ENCODE measurements around the gene PMEPA1. TPM values are rescaled to one million over a fixed set of nuclear protein-coding genes. Genes with fewer than 3 reads are reported as not detected.

Gene PMEPA1
- total RNA-seq, 4 donors from 2014 or later = 9.6 to 47.5 (median 18.9) TPM

DNA sequence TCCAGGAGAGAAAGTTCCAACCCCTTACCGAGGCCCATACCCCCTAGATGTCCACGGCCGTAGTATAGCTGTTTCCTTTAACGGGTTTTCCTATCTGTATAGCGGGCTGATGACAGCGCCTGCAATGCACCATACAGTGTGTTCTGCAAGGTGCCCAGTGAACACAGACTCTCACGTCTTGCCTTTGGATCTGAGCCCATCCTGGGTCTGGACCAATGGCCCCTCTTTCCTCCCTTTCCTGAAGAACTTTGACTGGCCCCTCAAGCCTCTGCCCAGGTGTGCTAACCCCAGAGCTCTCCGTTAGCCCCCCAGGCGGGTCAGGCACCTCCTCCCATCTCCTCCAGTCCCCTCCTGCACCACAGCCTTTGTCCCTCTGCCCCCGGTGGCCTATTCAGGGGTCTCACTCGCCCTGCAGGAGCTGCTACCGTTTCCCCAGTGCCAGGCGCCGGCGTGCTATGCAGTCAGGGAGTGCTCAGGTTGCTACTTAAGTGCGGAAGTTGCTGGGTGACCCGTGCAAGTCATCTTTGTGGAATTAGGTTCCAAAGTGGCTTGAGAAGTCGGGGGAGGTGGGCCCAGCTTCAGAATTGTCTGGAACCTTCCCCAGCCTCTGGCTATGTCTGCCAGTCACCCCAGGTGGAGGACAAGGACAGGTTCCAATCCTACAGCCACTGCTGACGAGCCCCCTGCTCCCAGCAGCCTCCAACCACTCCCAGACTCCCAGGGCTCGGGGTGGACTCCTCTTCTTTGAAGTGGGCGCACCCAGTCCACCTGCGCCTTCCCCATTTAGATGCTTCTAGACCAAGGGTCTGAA is 54.6 kb downstream of the PMEPA1 start:
- 82% methylated on average over 9 of the region's 22 CpGs; no CpG with 5 or more reads in 1 of the 2 donors for WGBS, 2 donors (ENCODE audit: low coverage in 1 of 2)
- peaks cover 0 to 73% of the 10 kb centered on the region in 2 donors for H3K36me3 ChIP-seq
- H3K4me1 ChIP-seq = peaks cover 0 to 22% (median 0%) of the 10 kb centered on the region in 3 donors
- peak overlapping the region in 1 of 4 donors; percentile 33 for H3K27ac ChIP-seq
- no peak for ATAC-seq
- no peak for TF ChIP-seq POLR2AphosphoS5 (IDR thresholded peaks at IDR 0.05)
- no peak for TF ChIP-seq POLR2A (IDR thresholded peaks at IDR 0.05)
- TF ChIP-seq, protein P1, sequence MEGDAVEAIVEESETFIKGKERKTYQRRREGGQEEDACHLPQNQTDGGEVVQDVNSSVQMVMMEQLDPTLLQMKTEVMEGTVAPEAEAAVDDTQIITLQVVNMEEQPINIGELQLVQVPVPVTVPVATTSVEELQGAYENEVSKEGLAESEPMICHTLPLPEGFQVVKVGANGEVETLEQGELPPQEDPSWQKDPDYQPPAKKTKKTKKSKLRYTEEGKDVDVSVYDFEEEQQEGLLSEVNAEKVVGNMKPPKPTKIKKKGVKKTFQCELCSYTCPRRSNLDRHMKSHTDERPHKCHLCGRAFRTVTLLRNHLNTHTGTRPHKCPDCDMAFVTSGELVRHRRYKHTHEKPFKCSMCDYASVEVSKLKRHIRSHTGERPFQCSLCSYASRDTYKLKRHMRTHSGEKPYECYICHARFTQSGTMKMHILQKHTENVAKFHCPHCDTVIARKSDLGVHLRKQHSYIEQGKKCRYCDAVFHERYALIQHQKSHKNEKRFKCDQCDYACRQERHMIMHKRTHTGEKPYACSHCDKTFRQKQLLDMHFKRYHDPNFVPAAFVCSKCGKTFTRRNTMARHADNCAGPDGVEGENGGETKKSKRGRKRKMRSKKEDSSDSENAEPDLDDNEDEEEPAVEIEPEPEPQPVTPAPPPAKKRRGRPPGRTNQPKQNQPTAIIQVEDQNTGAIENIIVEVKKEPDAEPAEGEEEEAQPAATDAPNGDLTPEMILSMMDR (IDR thresholded peaks at IDR 0.05) = no peak
- no peaks in the 10 kb centered on the region for H3K27me3 ChIP-seq
- H3K4me3 ChIP-seq = no peak overlapping the region
- no peaks in the 10 kb centered on the region for H3K9me3 ChIP-seq

DNA sequence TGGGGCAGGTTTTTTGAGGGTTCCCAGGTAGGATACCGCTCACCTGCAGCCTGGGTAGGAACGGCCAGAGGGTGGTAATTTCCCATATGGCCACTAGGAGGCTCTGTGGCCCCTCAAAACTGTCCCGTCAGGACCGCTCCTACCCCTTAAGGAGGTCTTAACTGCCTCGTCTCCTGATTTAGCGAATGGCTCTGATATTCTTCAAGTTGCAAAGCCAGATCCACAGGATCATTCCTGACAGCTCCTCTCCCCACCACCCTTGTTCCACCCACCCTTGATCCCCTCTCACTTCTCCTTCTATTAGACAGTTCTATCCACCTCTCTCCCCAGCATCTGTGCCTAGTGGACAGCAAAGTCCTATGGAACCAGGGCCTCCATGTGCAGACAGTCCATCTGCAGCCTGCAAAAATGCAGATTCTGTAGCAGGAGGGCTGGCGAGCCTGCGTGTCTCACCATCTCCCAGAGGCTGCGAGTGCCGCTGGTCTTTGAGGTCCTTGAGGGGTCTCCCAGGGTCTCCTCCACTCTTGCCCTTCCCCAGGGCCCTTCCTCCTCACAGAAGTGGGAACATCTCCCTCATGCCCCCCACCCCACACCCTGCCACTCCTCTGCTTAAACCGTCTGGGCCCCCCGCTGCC is 55.3 kb downstream of the PMEPA1 start:
- H3K4me3 ChIP-seq = no peak overlapping the region
- 23% methylated on average over 8 of the region's 12 CpGs; no CpG with 5 or more reads in 1 of the 2 donors for WGBS, 2 donors (ENCODE audit: low coverage in 1 of 2)
- no peak for TF ChIP-seq EP300 (IDR thresholded peaks at IDR 0.05)
- TF ChIP-seq, protein P1 (IDR thresholded peaks at IDR 0.05) = peak in 3 of 4 experiments; percentile 90 to 95 (median 93)
- peaks cover 0 to 76% of the 10 kb centered on the region in 2 donors for H3K36me3 ChIP-seq
- H3K27ac ChIP-seq = peak overlapping the region in 1 of 4 donors; percentile 33
- peak; percentile 72 for ATAC-seq
- H3K9me3 ChIP-seq = no peaks in the 10 kb centered on the region
- H3K27me3 ChIP-seq = no peaks in the 10 kb centered on the region
- H3K4me1 ChIP-seq = peaks cover 0 to 22% (median 0%) of the 10 kb centered on the region in 3 donors

DNA sequence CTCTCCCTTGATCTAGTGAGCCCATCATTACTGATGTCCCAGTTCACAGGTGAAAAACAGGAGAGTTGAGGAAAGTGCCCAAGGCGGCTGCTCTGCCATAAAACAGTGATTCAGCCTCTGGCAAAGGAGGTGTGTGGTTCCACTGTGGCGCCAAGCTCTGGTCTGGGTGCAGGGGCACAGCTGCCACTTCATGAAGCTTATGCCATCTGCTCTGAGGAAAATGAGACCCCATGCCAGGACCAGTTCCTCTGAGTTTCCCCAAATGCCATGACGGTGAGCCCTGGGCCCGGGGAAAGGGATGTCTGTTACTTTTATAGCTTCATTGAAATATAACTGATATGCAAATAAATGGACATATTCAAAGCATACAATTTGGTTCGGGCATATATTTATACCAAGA is 55.9 kb downstream of the PMEPA1 start:
- Histone ChIP-seq H3K4me3 (no peak overlapping the region), H3K27ac (no peak overlapping the region), H3K4me1 (peaks cover 0 to 22% (median 0%) of the 10 kb centered on the region in 3 donors), H3K9me3 (no peaks in the 10 kb centered on the region), H3K36me3 (peaks cover 0 to 76% of the 10 kb centered on the region in 2 donors), H3K27me3 (no peaks in the 10 kb centered on the region)
- TF ChIP-seq EP300 (IDR thresholded peaks at IDR 0.05) (no peak), POLR2A (IDR thresholded peaks at IDR 0.05) (no peak), POLR2AphosphoS5 (IDR thresholded peaks at IDR 0.05) (no peak)
- TF ChIP-seq, protein P1 (IDR thresholded peaks at IDR 0.05) = no peak
- ATAC-seq = no peak
- WGBS, 2 donors (ENCODE audit: low coverage in 1 of 2) = 29 to 30% methylated on average over 1 to 3 of the region's 5 CpGs

- Histone ChIP-seq H3K4me3 (no peak overlapping the region), H3K36me3 (peaks cover 0 to 72% of the 10 kb centered on the region in 2 donors), H3K27ac (no peak overlapping the region), H3K9me3 (no peaks in the 10 kb centered on the region), H3K27me3 (no peaks in the 10 kb centered on the region), H3K4me1 (peaks cover 0 to 22% (median 0%) of the 10 kb centered on the region in 3 donors)
- ATAC-seq = no peak
- 75% methylated on average over 4 of the region's 8 CpGs; no CpG with 5 or more reads in 1 of the 2 donors for WGBS, 2 donors (ENCODE audit: low coverage in 1 of 2)
- no peak for TF ChIP-seq POLR2A (IDR thresholded peaks at IDR 0.05)
- TF ChIP-seq, protein P1 (IDR thresholded peaks at IDR 0.05) = no peak
- TF ChIP-seq POLR2AphosphoS5 (IDR thresholded peaks at IDR 0.05) = no peak
- no peak for TF ChIP-seq EP300 (IDR thresholded peaks at IDR 0.05)
These were observed 56.3 kb downstream of the PMEPA1 start for GRCh38 chr20:57653546-57653900.
